ENCODE data around the gene KCNJ12. TPM values are rescaled to one million over a fixed set of nuclear protein-coding genes. Genes with fewer than 3 reads are reported as not detected.
"Not testable (repeated sequence)": the region's sequence is repeated elsewhere in the genome, so short reads cannot be mapped to it uniquely, and the experiment has no call there.

KCNJ12 gene
- polyA plus RNA-seq, 2 of the 4 experiments (the other 2 are of a cell fraction): 0.34 to 0.44 TPM

DNA sequence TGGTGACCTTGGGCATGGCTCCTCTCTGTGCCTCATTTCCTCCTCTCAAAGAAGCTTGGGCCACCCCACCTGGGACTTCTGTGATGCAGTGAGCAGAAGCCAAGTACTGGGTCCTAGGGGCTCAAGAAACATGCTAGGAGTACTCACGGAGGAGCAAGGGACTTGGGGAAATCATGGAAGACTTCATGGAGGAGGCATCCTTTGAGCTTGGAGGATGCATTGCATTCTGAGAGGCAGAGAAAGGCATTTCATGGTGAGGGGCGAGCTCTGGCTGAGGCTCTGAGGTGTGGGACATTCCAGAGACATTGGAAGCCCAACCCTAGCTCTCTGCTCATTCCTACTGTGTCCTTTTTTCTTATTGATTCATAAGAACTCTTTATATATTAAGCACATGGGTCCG, 26.8 kb downstream of the KCNJ12 start:
- H3K4me2 ChIP-seq; ATAC-seq; POLR2A ChIA-PET; DNase-seq (ENCODE audit: low read depth in 1 of 2, low spot score in 1 of 2); H3K9me3 ChIP-seq; H3K4me3 ChIP-seq: not testable (repeated sequence)
- H3K27ac ChIP-seq: peak overlapping the region in 1 of 2 experiments; percentile 79; a peak in 4 of 6 replicates
- peaks cover 16% of the 10 kb centered on the region for H3K4me1 ChIP-seq
- 86% methylated on average over 3 of the region's 3 CpGs for WGBS (ENCODE audit: missing lambda C conversion rate)
- CTCF ChIA-PET: interaction anchor here (1.5 kb wide), 1 partner anchor 124 kb away, joined by 3 read pairs; no protein-coding TSS in a partner anchor
- FAIRE-seq: peak; percentile 78
- TF ChIP-seq ZFP36 (IDR thresholded peaks at IDR 0.05; ENCODE audit: borderline replicate concordance, partially characterized antibody): peak; percentile 93

DNA sequence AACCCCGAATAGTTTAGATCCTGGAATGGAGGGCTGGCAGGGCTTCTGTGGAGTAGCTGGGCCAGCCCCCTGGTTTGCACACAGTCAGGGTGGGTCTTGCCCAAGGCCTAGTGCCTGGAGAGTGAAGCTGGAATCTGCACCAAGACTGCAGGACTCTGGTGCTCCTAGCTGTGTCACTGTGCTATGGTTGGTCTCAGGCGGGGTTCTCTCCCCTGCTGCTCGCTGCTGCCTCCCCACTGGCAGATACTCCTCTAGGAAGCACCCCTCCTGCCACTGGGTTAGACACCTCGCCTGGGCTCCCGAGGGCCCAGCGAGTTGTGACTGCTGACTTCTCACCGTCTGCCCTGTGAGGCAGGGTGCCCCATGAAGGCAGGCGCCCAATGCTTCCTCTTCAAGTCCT, 27.9 kb downstream of the KCNJ12 start:
- H3K4me3 ChIP-seq; DNase-seq (ENCODE audit: low read depth in 1 of 2, low spot score in 1 of 2); H3K4me2 ChIP-seq; FAIRE-seq; POLR2A ChIA-PET; H3K27ac ChIP-seq; ATAC-seq; H3K9me3 ChIP-seq: not testable (repeated sequence)
- CTCF ChIA-PET: interaction anchor here (1.0 to 1.5 kb wide), 3 partner anchors 35 to 125 kb away, joined by 3 read pairs; no protein-coding TSS in a partner anchor
- peaks cover 16% of the 10 kb centered on the region for H3K4me1 ChIP-seq
- 66% methylated on average over 8 of the region's 8 CpGs for WGBS (ENCODE audit: missing lambda C conversion rate)

DNA sequence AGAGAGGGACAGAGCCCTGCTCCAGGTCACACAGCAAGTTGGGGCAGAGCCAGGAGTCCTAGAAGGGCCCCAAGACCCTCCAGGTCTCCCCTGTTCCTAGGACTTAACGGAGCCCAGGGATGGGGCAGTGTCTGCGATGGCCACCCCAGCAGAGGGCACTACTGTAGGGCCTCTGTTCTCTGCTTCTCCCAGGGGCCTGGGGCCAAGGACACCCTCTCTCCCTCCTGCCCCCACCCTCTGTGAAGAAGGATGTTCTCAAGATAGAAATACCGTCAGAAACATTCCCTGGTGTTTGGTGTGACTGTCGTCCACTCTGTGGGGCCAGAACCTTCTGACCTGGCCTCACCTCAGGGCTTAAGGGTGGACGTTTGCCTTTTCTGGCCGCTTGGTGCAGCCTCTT, 28.4 kb downstream of the KCNJ12 start:
- H3K9me3 ChIP-seq; DNase-seq (ENCODE audit: low read depth in 1 of 2, low spot score in 1 of 2); POLR2A ChIA-PET; H3K27ac ChIP-seq; H3K4me2 ChIP-seq; FAIRE-seq; H3K4me3 ChIP-seq: not testable (repeated sequence)
- CTCF ChIA-PET: interaction anchor here (1.0 to 1.1 kb wide), 2 partner anchors 36 to 43 kb away, joined by 3 read pairs; no protein-coding TSS in a partner anchor
- WGBS (ENCODE audit: missing lambda C conversion rate): 77% methylated on average over 6 of the region's 6 CpGs
- H3K4me1 ChIP-seq: peaks cover 16% of the 10 kb centered on the region
- peak in 1 of 2 experiments; percentile 16; a peak in 1 of 6 replicates for ATAC-seq

DNA sequence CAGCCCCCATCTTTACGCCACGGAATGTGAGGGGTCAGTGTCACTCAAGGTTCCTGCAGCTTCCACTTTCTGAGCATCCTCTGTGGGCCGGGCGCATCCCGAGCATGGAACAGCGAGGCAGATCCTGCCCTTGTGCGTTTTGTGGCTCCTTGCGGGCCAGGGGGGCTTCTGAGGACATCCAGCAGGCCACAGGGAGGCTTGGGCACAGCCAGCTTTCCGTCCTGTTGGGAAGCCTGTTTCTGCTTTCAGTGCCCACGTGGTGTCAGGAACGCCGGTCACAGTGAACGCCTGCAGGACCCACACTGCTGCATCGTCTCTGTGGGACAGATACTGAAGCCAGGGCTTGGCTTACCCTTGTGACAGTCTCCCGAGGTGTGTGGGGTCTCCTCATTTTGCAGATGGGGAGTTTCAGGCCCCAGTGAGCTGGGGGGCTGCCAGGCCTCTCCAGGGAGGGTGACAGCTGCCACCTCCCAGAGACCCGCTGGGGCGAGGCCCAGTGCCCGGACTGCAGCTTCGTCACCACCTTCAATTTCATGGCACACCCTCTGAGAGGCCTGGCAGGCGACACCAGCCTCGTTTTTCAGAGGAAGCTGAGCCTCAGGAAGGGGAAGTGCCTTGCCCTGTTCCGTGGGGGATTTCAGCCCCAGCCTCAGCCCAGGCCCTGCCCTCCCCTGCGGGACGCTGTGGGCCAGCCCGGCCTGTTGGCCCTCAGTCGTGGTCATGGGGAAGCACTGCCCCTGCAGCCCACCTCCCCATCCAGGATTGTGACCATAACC, 29.0 kb downstream of the KCNJ12 start:
- not testable (repeated sequence) for ATAC-seq, FAIRE-seq
- whole genome bisulfite sequencing (ENCODE audit: missing lambda C conversion rate): 61% methylated on average over 17 of the region's 26 CpGs

DNA sequence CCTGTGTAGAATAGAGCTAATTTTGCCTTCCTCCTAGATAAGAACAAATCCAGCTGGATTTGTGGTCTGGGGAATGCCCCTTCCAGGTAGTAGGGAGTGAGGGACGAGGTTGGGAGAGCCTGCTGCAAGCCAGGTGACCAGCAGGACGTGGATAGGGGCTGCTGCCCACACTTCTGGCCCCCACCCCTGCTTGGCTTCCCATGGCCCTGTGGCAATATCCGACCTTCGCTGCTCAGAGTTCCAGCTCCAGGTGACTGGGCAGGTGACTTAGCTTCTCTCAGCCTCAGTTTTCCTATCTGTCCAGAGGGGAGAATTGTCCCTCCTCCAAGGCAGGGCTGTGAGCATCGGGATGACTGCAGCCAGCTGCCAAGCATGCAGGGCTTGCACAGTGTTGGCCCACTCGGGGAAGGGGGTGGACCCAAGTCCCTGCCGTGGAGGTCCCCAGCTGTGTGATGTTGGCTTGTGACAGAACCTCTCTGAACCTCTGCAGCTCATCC, 29.8 kb downstream of the KCNJ12 start:
- FAIRE-seq; H3K27ac ChIP-seq; ATAC-seq; DNase-seq (ENCODE audit: low read depth in 1 of 2, low spot score in 1 of 2); H3K4me3 ChIP-seq; H3K9me3 ChIP-seq; POLR2A ChIA-PET; H3K4me2 ChIP-seq: not testable (repeated sequence)
- CTCF ChIA-PET: interaction anchor here (1.3 kb wide), 1 partner anchor 106 kb away, joined by 4 read pairs; no protein-coding TSS in a partner anchor
- 40% methylated on average over 7 of the region's 7 CpGs for WGBS (ENCODE audit: missing lambda C conversion rate)
- H3K4me1 ChIP-seq: peaks cover 16% of the 10 kb centered on the region

More for the DNA sequence above, 29.0 kb downstream of the KCNJ12 start:
- CTCF ChIA-PET: interaction anchor here (1.3 kb wide), 1 partner anchor 107 kb away, joined by 4 read pairs; no protein-coding TSS in a partner anchor
- POLR2A ChIA-PET; H3K27ac ChIP-seq; H3K4me2 ChIP-seq; H3K4me3 ChIP-seq; H3K9me3 ChIP-seq; DNase-seq (ENCODE audit: low read depth in 1 of 2, low spot score in 1 of 2): not testable (repeated sequence)
- H3K4me1 ChIP-seq: peaks cover 16% of the 10 kb centered on the region

DNA sequence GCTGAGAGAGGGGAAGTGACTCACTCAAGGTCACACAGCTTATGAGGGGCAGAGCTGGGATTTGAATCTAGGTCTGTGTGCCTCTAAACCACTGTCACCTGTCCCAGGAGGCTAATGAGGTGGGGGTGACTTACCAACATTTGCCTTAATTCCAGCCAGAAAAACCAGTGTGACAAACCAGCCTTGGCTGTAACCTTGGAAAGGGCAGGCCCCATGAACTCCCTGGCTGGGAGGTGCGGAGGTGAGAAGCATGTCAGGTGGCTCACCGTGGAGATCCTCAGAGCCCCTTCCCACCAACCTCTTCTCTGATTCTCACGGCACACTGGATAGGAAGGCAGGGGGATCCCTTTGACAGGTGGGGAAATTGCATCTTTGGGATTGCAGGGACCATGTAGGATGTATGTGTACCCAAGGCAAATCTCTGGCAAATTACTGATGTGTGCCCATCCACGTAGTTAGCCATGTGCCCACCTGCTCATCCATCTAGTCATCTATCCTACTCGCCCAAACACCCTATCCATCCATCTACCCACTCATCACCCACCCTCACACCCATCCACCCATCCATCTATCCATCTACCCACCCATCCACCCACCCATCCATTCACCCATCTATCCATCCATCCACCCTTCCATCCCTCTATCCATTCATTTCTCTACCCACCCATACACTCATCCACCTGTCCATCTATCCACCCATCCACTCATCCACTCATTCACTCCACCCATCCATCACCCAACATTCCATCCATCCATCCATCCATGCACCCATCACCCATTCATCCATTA, 30.7 kb downstream of the KCNJ12 start:
- H3K4me3 ChIP-seq; H3K4me2 ChIP-seq; H3K27ac ChIP-seq; POLR2A ChIA-PET; DNase-seq (ENCODE audit: low read depth in 1 of 2, low spot score in 1 of 2); FAIRE-seq; H3K9me3 ChIP-seq; ATAC-seq; H3K4me1 ChIP-seq: not testable (repeated sequence)
- CTCF ChIA-PET: interaction anchor here (1.3 kb wide), 1 partner anchor 105 kb away, joined by 4 read pairs; no protein-coding TSS in a partner anchor
- WGBS (ENCODE audit: missing lambda C conversion rate): 44% methylated on average over 4 of the region's 5 CpGs

DNA sequence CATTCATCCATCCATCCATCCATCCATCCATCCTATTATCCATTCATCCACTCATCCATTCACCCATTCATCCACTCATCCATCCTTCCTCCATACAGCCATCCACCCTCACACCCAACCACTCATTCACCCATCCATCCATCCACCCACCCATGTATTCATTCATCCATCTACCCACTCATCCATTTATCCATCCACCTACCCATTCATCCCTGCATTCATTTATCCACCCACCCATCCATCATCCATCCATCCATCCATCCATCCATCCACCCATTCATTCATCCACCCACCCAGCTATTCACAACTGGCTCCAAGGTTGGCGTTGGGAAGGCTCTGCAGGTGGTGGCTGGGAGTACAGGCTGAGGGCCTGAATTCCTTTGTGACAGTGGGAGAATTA, 31.6 kb downstream of the KCNJ12 start:
- CTCF ChIA-PET; H3K4me1 ChIP-seq; H3K9me3 ChIP-seq; FAIRE-seq; POLR2A ChIA-PET; H3K4me3 ChIP-seq; H3K4me2 ChIP-seq; H3K27ac ChIP-seq; DNase-seq (ENCODE audit: low read depth in 1 of 2, low spot score in 1 of 2); ATAC-seq: not testable (repeated sequence)
- 50% methylated on average over 1 of the region's 1 CpG for WGBS (ENCODE audit: missing lambda C conversion rate)

DNA sequence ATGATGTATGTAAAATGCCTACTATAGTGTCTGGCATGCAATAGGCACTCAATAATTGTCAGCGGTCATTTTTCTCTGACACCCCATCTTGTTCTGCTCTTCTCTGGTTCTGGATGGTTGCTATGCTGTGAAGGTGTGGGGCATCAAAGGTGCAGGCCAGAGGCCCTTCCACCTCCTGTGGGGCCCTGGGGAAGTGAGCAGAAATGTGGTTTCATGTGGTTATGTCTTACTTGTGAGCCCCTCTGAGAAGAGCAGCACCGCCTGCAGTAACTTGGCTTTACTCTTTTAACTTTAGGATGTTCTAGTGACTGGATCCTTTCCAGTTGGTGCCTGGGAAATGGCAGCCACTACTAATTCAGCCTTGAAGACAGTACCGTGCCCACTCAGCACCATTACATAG, 32.1 kb downstream of the KCNJ12 start:
- CTCF ChIA-PET; POLR2A ChIA-PET; H3K9me3 ChIP-seq; ATAC-seq; DNase-seq (ENCODE audit: low read depth in 1 of 2, low spot score in 1 of 2); H3K4me2 ChIP-seq; H3K4me1 ChIP-seq; H3K4me3 ChIP-seq; H3K27ac ChIP-seq: not testable (repeated sequence)
- WGBS (ENCODE audit: missing lambda C conversion rate): 56% methylated on average over 3 of the region's 3 CpGs
- FAIRE-seq: peak; percentile 32

DNA sequence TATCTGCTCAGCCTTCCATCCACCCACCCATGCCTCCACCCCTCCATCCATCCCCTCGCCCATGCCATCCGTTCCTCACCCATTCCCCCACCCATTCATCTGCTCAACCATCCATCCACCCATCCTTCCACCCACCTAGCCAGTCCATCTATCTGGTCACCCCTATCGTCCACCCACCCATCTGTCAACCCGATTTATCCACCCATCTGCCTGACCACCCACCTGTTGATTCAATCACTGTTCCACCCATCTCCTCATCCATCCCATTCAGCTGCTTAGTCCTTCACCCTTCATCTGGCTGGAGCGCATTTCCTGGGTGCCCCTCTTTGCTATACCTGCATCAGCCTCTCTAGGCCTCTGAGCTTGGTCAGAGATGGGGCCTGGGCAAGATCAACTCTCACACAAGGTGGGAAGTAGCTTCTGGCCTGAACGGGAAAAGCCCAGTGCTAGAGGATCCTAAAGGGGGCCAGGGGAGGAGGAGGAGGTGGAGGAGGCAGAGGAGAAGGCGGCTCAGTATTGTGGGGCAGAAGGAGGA, 32.7 kb downstream of the KCNJ12 start:
- H3K9me3 ChIP-seq; DNase-seq (ENCODE audit: low read depth in 1 of 2, low spot score in 1 of 2); H3K4me3 ChIP-seq; POLR2A ChIA-PET; H3K4me2 ChIP-seq; H3K27ac ChIP-seq; H3K4me1 ChIP-seq; ATAC-seq; FAIRE-seq: not testable (repeated sequence)
- WGBS (ENCODE audit: missing lambda C conversion rate): 42% methylated on average over 6 of the region's 7 CpGs
- CTCF ChIA-PET: interaction anchor here (1.1 kb wide), 1 partner anchor 133 kb away, joined by 4 read pairs; no protein-coding TSS in a partner anchor

DNA sequence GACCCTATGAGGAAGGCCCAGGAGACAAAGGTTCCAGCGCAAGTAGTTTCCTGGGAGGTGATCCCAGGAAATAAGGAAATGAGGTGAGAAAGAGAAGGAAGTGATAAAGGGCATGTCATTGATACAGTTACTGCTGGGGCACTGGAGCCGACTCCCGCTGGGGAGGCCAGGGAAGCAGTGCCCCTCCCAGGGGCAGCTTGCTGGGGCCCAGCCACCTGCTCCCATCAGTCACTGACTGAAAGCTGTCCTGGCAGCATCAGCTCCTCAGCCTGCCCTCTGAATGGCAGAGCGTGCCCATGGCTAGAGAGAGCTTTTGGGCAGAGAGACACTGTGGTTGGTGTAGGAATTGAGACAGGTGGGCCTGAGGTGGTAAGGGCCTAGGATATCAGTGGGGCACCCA, 33.2 kb downstream of the KCNJ12 start:
- H3K27ac ChIP-seq; POLR2A ChIA-PET; FAIRE-seq; H3K4me2 ChIP-seq; ATAC-seq; H3K4me1 ChIP-seq; DNase-seq (ENCODE audit: low read depth in 1 of 2, low spot score in 1 of 2); H3K4me3 ChIP-seq; H3K9me3 ChIP-seq: not testable (repeated sequence)
- CTCF ChIA-PET: interaction anchor here (1.1 kb wide), 1 partner anchor 134 kb away, joined by 4 read pairs; no protein-coding TSS in a partner anchor
- 64% methylated on average over 4 of the region's 4 CpGs for WGBS (ENCODE audit: missing lambda C conversion rate)

All from A549 (cell line).